Posterior vena cava (tissue), 2 donors: Measurements from ENCODE around the gene PLAAT4. TPM values are rescaled to one million over a fixed set of nuclear protein-coding genes. Genes with fewer than 3 reads are reported as not detected.
"Not testable (repeated sequence)": the region's sequence is repeated elsewhere in the genome, so short reads cannot be mapped to it uniquely, and the experiment has no call there.

ENCODE experiments used
- DNase-seq: peaks from one replicate; pipeline ENCODE4 v3.0.0-alpha.2; 2020; ENCODE audit warnings: low spot score
- intact Hi-C, 2 donors: fragments of 100-400 bp; cut with DNase I; formaldehyde crosslinking; loops; one replicate each; pipeline versions ENCODE4 v1.14.1 to v1.14.2; 2022 to 2023
- total RNA-seq, 2 donors: library from RNA; stranded (reverse); fragmentation: NEBNext Ultra II Directional; extraction: Animal tissue kit (Norgen Biotek cat#: 25700); gene quantifications; one replicate each; pipeline ENCODE4 v1.2.1, GENCODE V29; 2021
- donor health status: DM: yes; HTN: yes; CAD: no.
- donor health status: DM: yes; HTN: yes; CAD: no.

The PLAAT4 gene
- total RNA-seq, 2 donors from 2014 or later = 11.5 to 19.3 TPM

DNA sequence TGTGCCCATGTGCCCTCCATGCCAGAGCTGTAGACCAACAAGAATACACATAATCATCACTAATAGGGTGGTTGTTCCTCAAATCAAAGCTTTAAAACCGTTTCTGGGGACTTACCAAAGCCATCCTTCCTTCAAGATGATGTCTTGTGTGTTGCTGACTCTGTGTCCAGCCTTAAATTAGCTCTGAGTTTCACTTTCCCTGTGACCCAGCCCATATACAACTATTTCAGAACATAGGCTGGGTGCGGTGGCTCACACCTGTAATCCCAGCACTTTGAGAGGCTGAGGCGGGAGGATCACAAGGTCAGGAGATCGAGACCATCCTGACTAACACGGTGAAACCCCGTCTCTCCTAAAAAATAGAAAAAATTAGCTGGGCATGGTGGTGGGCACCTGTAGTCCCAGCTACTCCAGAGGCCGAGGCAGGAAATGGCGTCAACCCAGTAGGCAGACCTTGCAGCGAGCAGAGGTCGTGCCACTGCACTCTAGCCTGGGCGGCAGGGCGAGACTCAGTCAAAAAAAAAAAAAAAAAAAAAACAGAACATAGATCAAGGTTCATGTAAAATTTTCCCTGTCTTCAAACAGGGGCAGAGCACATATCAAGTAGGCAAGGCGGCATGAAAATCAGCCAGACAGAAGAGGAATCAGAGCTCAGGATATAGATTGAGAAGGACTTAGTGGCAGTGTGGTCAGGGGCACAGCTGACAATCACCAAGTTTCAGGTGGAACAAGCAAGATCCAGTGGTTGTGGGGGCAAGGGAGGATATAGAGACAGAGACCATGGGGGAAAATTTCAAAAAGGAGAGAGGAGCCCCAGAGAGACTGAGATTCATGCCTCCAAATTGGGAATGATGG is 26.8 kb downstream of the PLAAT4 start, which contains the start of gene PLAAT2:
Gene PLAAT2, minus strand, starts transcription at position 179 of the 855 bp plus-strand sequence. Its CDS starts 55 bp downstream, at position 124.
- DNase-seq = no peak
- intact Hi-C loops = no loop called here

DNA sequence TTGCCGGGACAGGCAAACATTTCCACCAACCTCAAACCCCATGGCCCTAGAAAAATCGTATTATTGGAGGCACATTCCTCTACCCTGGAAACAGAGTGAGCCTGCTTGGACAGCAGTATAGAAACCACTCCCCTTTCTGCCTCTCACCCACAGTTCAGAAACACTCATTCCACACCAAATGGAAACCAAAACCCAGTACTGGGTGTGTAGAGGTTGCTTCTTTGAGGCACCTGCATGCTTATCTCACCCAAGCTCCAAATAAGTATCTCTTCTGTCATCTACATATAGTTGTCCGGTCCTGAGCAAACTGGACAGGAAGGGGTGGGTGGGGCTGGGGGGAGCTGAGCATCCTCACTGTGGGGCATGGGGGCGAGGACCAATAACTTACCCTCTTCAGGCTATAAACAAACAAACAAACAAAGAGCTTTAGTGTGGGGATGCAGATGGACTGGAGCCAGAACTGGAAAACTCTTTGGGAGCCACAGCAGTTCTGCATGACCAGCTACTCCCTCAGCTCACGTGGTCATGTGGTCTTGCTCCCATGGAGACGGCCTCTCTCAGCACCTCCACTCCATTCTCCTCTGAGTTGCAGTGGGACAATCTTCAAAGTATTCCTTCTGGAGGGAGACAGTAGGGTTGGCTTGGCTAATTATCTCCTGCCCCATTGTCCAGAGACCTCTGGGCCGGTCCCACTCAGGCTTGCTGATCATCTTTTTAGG is 27.6 kb downstream of the PLAAT4 start:
- no peak for DNase-seq
- intact Hi-C loops = no loop called here

DNA sequence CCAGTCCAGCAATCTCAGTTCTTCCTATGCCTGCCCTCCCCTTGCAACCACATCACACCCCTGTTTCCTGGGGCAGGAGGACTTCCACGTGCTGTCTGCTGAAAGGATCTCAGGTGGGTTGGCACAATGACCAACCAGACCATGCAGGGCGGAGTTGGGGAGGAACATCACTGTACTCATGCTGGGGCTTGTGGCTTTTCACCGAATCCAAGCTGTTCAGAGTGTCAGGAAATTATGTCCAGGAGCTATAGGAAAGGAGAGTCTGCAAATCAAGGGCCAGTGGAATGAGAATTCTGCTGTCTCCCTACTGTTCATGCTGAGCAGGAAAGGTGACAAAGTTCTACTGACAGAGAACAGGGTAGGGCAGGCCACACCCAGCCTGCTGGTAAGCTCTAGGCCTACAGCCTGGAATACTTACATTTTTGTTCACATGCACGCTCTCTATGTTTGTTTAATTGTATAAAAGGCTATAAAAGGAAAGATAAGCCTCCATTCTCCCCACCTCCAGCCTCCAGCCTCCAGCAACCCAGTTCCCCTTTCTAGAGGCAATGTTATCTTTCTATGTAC is 28.3 kb downstream of the PLAAT4 start:
- intact Hi-C loops = no loop called here
- no peak for DNase-seq

DNA sequence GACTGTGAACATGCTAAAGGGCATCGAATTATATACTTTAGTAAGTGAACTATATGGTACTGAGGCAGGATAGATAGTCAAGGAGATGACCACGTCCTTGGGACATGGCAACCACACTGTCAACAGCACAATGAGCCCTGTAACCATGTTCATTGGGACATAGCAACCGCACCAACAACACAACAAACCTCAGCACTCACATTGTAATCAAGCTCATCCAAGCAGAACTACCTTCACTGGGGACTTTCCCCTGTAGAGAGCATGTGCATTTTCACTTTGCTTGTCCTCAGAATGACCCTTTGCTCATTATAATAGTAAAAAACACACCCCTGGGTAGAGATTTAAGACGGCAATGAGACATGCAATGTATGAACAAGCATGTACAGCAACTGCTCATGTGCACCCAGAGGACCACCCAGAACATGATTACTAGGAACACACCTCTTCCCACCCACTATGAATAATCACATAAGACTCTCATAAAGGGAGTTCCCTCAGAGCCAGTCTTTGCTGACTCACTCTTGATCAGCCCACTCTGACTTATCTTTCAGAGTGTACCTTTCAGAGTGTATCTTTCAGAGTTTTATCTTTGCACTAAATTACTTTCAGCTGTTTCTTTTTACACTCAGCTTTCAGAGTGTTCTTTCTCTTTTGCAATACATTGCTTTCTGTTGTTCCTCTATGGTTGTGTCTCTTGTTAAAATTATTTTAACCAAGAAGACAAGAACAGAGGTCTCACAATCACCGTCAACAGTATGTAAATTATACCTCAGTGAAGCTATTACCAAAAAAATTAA is 30.6 kb downstream of the PLAAT4 start:
- no peak for DNase-seq
- intact Hi-C loops = no loop called here

DNA sequence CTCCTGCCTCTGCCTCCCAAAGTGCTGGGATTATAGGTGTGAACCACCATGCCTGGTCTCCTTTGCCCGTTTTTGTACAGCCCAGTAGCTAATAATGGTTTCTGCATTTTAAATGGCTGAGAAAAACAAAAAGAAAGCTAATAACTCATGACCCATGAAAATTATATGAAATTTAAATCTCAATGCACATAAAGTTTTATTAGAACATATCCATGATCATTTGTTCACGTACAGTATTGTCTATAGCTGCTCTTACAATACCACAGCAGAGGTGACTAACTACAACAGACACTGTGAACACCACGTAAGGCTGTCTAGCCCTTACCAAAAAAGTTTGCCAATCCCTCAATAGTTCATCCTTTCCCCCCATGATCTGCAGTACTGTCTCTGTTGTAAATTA is 33.0 kb downstream of the PLAAT4 start:
- no peak for DNase-seq
- intact Hi-C loops = no loop called here

DNA sequence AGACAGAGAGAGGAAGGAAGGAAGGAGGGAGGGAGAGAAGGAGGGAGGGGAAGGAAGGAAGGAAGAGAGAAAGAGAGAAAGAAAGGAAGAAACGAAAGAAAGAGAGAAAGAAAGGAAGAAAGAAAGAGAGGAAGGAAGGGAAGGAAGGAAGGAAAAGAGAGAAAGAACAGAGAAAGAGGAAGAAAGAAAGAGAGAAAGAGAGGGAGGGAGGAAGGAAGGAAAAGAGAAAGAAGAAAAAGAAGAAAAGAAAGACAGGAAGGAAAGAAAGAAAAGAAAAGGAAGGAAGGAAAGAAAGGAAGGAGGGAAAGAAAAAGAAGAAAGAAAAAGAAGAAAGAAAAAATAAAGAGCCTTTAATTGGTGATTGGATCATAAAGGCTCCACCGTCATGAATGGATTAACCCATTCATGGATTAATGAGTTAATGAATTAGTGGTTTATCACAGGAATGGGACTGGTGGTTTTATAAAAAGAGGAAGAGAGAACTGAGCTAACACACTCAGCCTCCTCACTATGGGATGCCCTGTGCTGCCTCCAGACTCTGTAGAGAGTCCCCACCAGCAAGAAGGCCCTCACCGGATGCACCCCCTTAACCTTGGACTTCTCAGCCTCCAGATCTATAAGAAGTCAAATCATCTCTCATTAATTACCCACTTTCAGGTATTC is 35.5 kb downstream of the PLAAT4 start:
- intact Hi-C loops = no loop called here

DNA sequence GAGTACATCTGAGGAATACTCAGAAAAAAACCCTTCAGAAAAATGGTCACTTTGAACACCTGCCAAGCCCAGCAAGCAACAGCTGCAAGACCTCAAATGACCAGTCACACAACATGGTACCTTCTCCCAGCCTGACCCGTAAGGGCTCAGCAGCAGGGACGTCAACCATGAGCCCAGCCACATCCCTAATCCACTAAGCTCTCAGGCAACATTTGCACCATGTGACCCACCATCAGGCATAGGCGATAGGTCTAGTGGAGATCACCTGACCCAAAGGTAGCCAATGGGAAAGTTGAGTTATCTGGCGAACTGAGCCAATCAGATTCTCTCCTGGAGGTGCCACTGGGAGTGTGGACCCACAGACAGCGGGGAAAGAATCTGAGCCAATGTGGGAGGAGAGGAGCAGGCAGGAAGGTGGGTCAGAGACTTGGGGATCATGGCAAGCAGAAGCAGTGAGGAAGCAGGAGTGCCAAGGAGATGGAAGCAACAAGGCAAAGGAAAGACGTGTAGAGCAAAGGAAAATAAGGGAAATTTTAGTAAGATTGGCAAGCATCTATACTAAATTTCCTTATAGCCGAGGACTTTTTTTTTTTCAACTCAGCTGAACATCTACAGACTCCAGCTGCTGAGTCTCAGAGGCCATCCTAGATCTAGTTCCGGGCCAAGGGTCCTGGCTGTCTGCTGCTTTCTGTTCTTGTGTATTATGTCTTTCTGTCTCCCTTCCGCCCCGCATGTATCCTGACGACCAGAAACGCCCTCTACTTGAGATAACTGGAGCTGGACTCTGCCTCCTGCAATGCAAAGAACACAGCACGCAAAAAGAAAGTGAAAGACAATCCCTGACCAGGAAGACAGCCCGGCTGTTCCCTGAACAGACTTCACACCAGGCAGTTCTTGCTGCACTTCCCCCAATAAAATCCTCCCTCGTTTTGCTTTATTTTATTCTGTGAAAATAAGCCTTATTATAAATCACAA is 37.6 kb downstream of the PLAAT4 start:
- intact Hi-C loops = no loop called here
- DNase-seq = no peak

More for the DNA sequence above, 35.5 kb downstream of the PLAAT4 start:
- no peak for DNase-seq

DNA sequence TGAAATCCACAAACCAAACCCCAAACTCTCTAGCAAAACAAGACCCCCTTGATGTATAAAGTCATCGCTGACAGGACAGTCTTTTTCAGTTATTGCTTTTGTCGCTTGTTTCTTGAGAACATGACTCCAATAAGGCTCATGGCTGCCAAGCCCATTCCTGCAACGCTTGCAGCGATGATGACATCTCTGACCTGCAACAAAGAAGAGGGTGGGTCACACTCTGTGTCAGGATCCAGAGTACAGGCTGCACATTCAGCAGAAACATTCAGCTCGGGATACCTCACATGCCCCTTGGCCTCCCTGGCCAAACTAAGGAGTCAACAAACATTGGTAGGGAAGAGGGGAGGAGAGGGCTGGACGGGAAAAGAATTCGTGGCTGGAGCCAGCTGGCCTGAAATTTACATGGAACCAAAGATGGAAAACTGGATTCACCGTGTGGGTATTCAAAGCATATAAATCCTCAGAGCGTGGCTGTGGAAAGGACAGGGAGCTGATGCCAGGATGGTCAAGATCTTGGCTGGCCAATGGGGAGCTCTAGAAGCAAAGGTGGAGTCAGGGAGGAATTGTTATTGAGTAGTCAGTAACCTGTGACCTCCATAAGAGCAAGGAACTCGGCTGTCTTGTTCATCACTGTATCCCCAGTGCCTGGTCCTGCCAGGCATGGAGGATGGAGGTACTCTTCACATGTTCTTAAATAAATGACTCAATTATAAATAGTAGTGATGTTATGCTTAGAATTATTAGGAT is 38.4 kb downstream of the PLAAT4 start:
- no peak for DNase-seq
- intact Hi-C loops = no loop called here

DNA sequence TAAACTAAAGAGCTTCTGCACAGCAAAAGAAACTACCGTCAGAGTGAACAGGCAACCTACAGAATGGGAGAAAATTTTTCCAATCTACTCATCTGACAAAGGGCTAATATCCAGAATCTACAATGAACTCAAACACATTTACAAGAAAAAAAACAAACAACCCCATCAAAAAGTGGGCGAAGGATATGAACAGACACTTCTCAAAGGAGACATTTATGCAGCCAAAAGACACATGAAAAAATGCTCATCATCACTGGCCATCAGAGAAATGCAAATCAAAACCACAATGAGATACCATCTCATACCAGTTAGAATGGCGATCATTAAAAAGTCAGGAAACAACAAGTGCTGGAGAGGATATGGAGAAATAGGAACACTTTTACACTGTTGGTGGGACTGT is 42.3 kb downstream of the PLAAT4 start:
- DNase-seq, intact Hi-C loops: not testable (repeated sequence)

DNA sequence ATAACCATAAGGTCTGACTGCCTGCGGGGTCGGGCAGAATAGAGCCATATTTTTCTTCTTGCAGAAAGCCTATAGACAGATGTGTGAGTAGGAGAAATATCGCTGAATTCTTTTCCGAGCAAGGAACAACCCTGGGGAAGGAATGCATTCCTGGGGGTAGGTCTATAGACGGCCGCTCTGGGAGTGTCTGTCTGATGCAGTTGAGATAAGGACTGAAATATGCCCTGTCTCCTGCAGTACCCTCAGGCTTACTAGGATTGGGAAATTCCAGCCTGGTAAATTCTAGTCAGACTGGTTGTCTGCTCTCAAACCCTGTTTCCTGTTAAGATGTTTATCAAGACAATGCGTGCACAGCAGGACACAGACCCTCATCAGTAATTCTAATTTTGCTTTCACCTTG is 44.6 kb downstream of the PLAAT4 start:
- DNase-seq, intact Hi-C loops: not testable (repeated sequence)

DNA sequence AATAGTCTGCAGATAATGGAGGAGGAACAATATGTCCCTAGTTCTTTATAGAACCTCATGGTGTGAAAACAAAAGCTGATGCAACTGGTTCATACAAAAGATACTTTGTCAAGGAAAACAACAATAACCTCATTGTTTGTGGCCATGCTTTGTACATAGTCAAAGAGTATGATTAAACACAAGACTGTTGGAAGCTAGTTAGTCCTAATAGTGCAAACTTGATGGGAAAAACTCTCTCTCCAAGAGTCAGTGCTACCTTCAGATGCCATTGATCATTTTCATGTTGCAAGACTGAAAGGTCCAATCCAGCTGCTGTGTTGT is 46.7 kb downstream of the PLAAT4 start:
- intact Hi-C loops = no loop called here
- no peak for DNase-seq

DNA sequence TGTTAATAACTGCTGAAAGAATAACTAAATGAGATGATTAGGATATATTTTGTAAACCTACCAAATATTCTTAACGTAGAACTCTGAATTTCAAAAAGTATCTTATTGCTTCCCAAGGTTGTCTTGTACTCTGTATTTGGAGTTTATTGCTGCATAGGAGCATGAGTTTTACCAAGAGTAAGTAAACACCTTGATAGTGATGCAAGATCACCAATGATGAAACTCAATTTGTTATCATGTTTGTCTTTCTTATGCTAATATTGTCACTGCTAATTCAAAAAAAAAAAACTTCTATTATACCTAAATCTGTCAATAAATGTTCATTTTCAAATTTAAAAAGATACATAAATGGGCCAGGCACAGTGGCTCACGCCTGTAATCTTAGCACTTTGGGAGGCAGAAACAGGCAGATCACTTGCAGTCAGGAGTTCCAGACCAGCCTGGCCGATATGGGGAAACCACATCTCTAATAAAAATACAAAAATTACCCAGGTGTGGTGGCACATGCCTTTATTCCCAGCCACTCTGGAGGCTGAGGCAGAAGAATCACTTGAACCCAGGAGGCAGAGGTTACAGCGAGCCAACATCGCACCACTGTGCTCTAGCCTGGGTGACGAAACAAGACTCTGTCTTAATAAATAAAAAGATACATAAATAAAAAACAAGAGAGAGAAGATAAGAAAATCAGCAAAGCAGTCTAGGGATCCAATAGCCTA is 50.0 kb downstream of the PLAAT4 start:
- intact Hi-C loops = no loop called here
- no peak for DNase-seq

DNA sequence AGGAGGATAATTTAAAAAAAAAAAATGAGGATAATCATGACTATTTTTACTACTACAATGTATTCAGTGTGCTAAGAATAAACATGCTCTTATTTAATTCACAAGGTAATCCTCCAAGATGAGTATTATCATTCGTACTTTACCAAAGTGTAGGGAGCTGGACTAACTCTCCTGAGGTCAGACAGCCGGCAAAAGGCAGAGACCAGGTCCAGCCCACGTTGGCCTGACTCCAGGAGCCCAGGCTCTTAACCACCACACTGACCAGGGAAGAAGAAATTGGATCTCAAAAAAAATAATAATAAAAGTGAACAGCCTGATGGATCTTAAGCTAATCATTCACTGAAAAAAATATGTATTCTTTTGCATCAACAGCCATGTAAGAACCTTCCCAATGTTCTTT is 52.4 kb downstream of the PLAAT4 start:
- no peak for DNase-seq

DNA sequence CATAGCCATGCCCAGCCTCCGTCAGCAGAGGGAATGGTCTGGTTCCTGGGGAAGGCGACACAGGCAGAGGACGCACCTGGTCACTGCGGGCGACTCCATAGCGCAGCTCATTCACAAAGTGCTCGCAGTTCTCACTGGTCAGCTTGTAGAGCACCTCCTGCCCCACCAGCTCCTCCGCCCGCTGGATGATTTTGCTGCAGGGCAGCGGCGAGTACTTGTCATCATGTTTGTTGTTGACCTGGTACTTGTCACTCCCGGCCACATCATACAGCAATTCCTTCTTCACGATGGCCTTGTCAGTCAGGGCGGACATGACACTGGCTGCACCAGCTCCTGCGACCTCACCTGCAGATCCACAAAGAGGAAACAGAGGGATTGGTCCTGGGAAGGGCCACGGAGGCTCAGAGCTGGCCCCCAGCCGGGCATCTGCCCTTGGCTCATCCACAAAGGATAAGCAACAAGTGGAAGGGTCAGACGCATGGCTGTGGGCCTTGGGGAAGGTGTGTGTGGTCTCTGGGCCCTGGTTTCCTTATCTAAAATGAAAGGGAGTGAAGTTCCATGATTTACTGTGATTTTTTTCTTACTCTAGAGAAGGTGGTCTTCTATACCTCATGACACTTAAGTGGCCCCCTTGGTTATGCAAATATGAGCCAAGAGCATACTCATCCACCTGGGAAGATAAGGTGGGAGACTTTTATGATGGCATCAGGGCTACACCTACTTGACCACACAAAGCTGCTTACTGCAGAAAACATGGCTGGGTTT is 53.6 kb downstream of the PLAAT4 start:
- intact Hi-C loops = no loop called here
- no peak for DNase-seq

More for the DNA sequence above, 52.4 kb downstream of the PLAAT4 start:
- intact Hi-C loops = no loop called here

DNA sequence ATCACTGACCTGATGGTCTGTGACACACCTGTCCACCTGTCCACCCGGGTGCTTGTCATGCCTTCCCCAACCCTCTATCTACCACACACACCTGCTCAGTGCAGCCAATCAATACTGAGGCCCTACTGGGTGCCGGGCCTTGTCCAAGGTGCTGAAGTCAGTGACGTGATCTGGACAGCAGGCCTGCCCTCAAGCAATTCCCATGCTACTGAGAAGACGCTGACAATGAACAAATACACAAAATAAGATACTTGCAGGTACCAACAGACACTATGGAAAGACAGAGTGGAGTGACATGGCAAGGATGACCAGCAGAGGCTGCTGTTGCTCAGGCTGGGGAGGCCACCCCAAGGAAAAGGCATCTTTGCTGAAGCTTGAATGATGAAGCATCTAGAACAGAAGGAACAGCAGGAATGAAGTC is 56.4 kb downstream of the PLAAT4 start:
- peak; percentile 71 for DNase-seq
- intact Hi-C loops = no loop called here

DNA sequence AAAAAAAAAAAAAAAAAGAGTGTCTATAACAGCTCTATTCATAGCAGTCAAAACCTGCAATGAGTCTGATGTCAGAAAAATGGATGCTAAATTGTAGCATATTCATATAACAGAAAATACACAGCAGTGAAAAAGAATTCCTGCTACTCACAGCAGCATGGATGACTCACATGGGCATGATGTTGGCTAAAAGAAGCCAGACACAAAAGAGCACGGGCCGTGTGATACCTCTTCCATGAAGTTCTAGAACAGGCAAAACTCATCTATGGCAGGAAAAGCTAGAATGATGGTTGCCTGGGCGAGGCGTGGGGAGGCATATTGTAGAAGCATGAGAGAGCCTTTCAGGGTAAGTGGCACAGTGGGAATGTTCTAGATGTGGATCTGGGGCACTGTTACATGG is 58.7 kb downstream of the PLAAT4 start:
- peak; percentile 41 for DNase-seq
- intact Hi-C loops = loop anchor here in 1 of 2 donors (5.0 kb wide), 1 partner anchor 772 kb away; no protein-coding TSS in a partner anchor
